HG03432 (cell line): ENCODE results near the gene NFATC2.

ENCODE experiments used
- ATAC-seq: cut with Tn5 transposase; IDR thresholded peaks from one replicate; pipeline ENCODE4 v1.9.1; 2021; ENCODE audit warnings: mild to moderate bottlenecking, moderate library complexity; ENCODE audit not compliant: unreplicated experiment

The NFATC2 gene

GRCh38 chr20:51342510-51343236 lies 199.8 kb downstream of the NFATC2 start:
- ATAC-seq = no peak

GRCh38 chr20:51341581-51341980 lies 200.9 kb downstream of the NFATC2 start:
- no peak for ATAC-seq

- ATAC-seq = no peak
Observed at GRCh38 chr20:51340451-51340840, 202.1 kb downstream of the NFATC2 start.

- ATAC-seq = no peak
Observed at GRCh38 chr20:51339721-51340450, 202.6 kb downstream of the NFATC2 start.

GRCh38 chr20:51338692-51339440 lies 203.7 kb downstream of the NFATC2 start:
- no peak for ATAC-seq

GRCh38 chr20:51337126-51337805 lies 205.3 kb downstream of the NFATC2 start:
- no peak for ATAC-seq
